Glutamatergic neuron (in vitro differentiated cells): ENCODE results near the gene PIGL. TPM values are rescaled to one million over a fixed set of nuclear protein-coding genes. Genes with fewer than 3 reads are reported as not detected.

Experiments used
- DNase-seq: peaks from one replicate; pipeline ENCODE4 v3.0.0; 2022
- H3K27ac Mint-ChIP-seq: one replicate; pipeline ENCODE4 v1.8.0; 2020; ENCODE audit warnings: mild to moderate bottlenecking, mixed read lengths, inconsistent platforms; ENCODE audit not compliant: unreplicated experiment
- H3K27me3 Mint-ChIP-seq: one replicate; pipeline ENCODE4 v1.8.0; 2020; ENCODE audit warnings: mild to moderate bottlenecking, moderate library complexity, mixed read lengths, inconsistent platforms; ENCODE audit not compliant: unreplicated experiment
- H3K36me3 Mint-ChIP-seq: one replicate; pipeline ENCODE4 v1.8.0; 2020; ENCODE audit warnings: mild to moderate bottlenecking, mixed read lengths, inconsistent platforms; ENCODE audit not compliant: unreplicated experiment
- H3K4me1 Mint-ChIP-seq: one replicate; pipeline ENCODE4 v1.8.0; 2020; ENCODE audit warnings: mild to moderate bottlenecking, low read depth, mixed read lengths, inconsistent platforms; ENCODE audit not compliant: unreplicated experiment
- H3K4me3 Mint-ChIP-seq: one replicate; pipeline ENCODE4 v1.8.0; 2020; ENCODE audit warnings: mild to moderate bottlenecking, mixed read lengths, inconsistent platforms; ENCODE audit not compliant: unreplicated experiment
- H3K9me3 Mint-ChIP-seq: one replicate; pipeline ENCODE4 v1.8.0; 2020; ENCODE audit warnings: mild to moderate bottlenecking, moderate library complexity, mixed read lengths, inconsistent platforms; ENCODE audit not compliant: unreplicated experiment
- CTCF ChIP-seq: fragments of 200-600 bp; sonication (generic); IDR thresholded peaks from one replicate; pipeline ENCODE4 v1.5.0; 2021; ENCODE audit not compliant: partially characterized antibody, unreplicated experiment
- total RNA-seq: library from RNA; stranded (reverse); fragmentation: NEBNext Ultra II Directional; extraction: Animal tissue kit (Norgen Biotek cat#: 25700); gene quantifications from one replicate; pipeline ENCODE4 v1.2.1, GENCODE V29; 2021; ENCODE audit not compliant: unreplicated experiment

The PIGL gene
- total RNA-seq, 1 donor from 2014 or later, result 37.0 TPM

GRCh38 chr17:16348586-16348985 is 131.6 kb downstream of the PIGL start:
- no peak overlapping the region for H3K27ac Mint-ChIP-seq
- peaks cover 10% of the 10 kb centered on the region for H3K27me3 Mint-ChIP-seq
- no peak overlapping the region for H3K4me3 Mint-ChIP-seq
- H3K4me1 Mint-ChIP-seq, result peaks cover 11% of the 10 kb centered on the region
- TF ChIP-seq CTCF, result no peak
- no peak for DNase-seq
- no peaks in the 10 kb centered on the region for H3K36me3 Mint-ChIP-seq
- peaks cover 14% of the 10 kb centered on the region for H3K9me3 Mint-ChIP-seq

GRCh38 chr17:16349431-16349830 is 132.4 kb downstream of the PIGL start:
- H3K27ac Mint-ChIP-seq, result peak overlapping the region; percentile 55
- no peak for TF ChIP-seq CTCF
- H3K27me3 Mint-ChIP-seq, result peaks cover 14% of the 10 kb centered on the region
- no peak overlapping the region for H3K4me3 Mint-ChIP-seq
- no peaks in the 10 kb centered on the region for H3K36me3 Mint-ChIP-seq
- peaks cover 18% of the 10 kb centered on the region for H3K9me3 Mint-ChIP-seq
- no peak for DNase-seq
- peaks cover 11% of the 10 kb centered on the region for H3K4me1 Mint-ChIP-seq

- DNase-seq, result no peak
- no peaks in the 10 kb centered on the region for H3K36me3 Mint-ChIP-seq
- H3K4me3 Mint-ChIP-seq, result peak overlapping the region; percentile 91
- H3K4me1 Mint-ChIP-seq, result peaks cover 9% of the 10 kb centered on the region
- peaks cover 17% of the 10 kb centered on the region for H3K27me3 Mint-ChIP-seq
- H3K9me3 Mint-ChIP-seq, result peaks cover 18% of the 10 kb centered on the region
- no peak for TF ChIP-seq CTCF
- H3K27ac Mint-ChIP-seq, result peak overlapping the region; percentile 99
Observed at GRCh38 chr17:16351831-16352230, 134.8 kb downstream of the PIGL start.

- Mint-ChIP-seq H3K27me3 (peaks cover 17% of the 10 kb centered on the region), H3K9me3 (peaks cover 18% of the 10 kb centered on the region), H3K4me1 (peaks cover 8% of the 10 kb centered on the region), H3K27ac (peak overlapping the region; percentile 99), H3K4me3 (peak overlapping the region; percentile 91), H3K36me3 (no peaks in the 10 kb centered on the region)
- peak; percentile 88 for DNase-seq
- TF ChIP-seq CTCF, result no peak
Observed at GRCh38 chr17:16352303-16352666, 135.3 kb downstream of the PIGL start.

GRCh38 chr17:16352667-16353316 is 135.8 kb downstream of the PIGL start:
- peaks cover 18% of the 10 kb centered on the region for H3K9me3 Mint-ChIP-seq
- H3K27ac Mint-ChIP-seq, result peak overlapping the region; percentile 99
- H3K27me3 Mint-ChIP-seq, result peaks cover 17% of the 10 kb centered on the region
- no peaks in the 10 kb centered on the region for H3K36me3 Mint-ChIP-seq
- no peak for TF ChIP-seq CTCF
- peak overlapping the region; percentile 91 for H3K4me3 Mint-ChIP-seq
- DNase-seq, result peak; percentile 60
- H3K4me1 Mint-ChIP-seq, result peaks cover 6% of the 10 kb centered on the region
